HG02759 (cell line): ENCODE measurements around the gene SGSM2.
"Not testable (repeated sequence)": the region's sequence is repeated elsewhere in the genome, so short reads cannot be mapped to it uniquely, and the experiment has no call there.

ENCODE experiments used
- ATAC-seq: cut with Tn5 transposase; IDR thresholded peaks from one replicate; pipeline ENCODE4 v1.9.1; 2021; ENCODE audit warnings: mild to moderate bottlenecking, moderate library complexity; ENCODE audit not compliant: unreplicated experiment

The SGSM2 gene

GRCh38 chr17:2336852-2337543, at the start of gene SGSM2:
Gene SGSM2 (plus strand): TSS chr17:2337501. CDS start chr17:2337689, 188 bp downstream.
- peak; percentile 45 for ATAC-seq

GRCh38 chr17:2289878-2290478, 47.3 kb upstream of the SGSM2 start:
- no peak for ATAC-seq

GRCh38 chr17:2292100-2292499, 45.2 kb upstream of the SGSM2 start:
- ATAC-seq: no peak

GRCh38 chr17:2295575-2295974, 41.7 kb upstream of the SGSM2 start:
- ATAC-seq: no peak

- no peak for ATAC-seq
These were observed 40.3 kb upstream of the SGSM2 start for GRCh38 chr17:2297023-2297422.

GRCh38 chr17:2299136-2299535, 38.2 kb upstream of the SGSM2 start:
- no peak for ATAC-seq

- ATAC-seq: no peak
These were observed 37.5 kb upstream of the SGSM2 start for GRCh38 chr17:2299756-2300155.

- ATAC-seq: no peak
These were observed 34.5 kb upstream of the SGSM2 start for GRCh38 chr17:2302778-2303203.

GRCh38 chr17:2303204-2304188, 33.8 kb upstream of the SGSM2 start, which contains the start of the genes SMG6 and SRR:
Gene SMG6 (minus strand): TSS chr17:2303785. CDS start chr17:2303720, 65 bp downstream.
Gene SRR (plus strand): TSS chr17:2303950. CDS start chr17:2315561, 11,611 bp downstream.
- ATAC-seq: peak; percentile 88

- no peak for ATAC-seq
These were observed 32.4 kb upstream of the SGSM2 start for GRCh38 chr17:2304931-2305330.

- no peak for ATAC-seq
These were observed 27.8 kb upstream of the SGSM2 start for GRCh38 chr17:2309338-2310154.

- ATAC-seq: no peak
These were observed 24.6 kb upstream of the SGSM2 start for GRCh38 chr17:2312736-2313135.

- ATAC-seq: not testable (repeated sequence)
These were observed 20.4 kb upstream of the SGSM2 start for GRCh38 chr17:2316916-2317205.

GRCh38 chr17:2317796-2318195, 19.5 kb upstream of the SGSM2 start:
- ATAC-seq: no peak

- no peak for ATAC-seq
These were observed 18.2 kb upstream of the SGSM2 start for GRCh38 chr17:2319051-2319450.

- ATAC-seq: no peak
These were observed 15.9 kb upstream of the SGSM2 start for GRCh38 chr17:2321399-2321798.

- no peak for ATAC-seq
These were observed 13.5 kb upstream of the SGSM2 start for GRCh38 chr17:2323629-2324314.

GRCh38 chr17:2331303-2331702, 6.0 kb upstream of the SGSM2 start:
- ATAC-seq: no peak

GRCh38 chr17:2335726-2336214, 1.5 kb upstream of the SGSM2 start:
- ATAC-seq: no peak
